ENCODE data around the gene YIPF4.
"Not testable (repeated sequence)": the region's sequence is repeated elsewhere in the genome, so short reads cannot be mapped to it uniquely, and the experiment has no call there.

The YIPF4 gene

DNA sequence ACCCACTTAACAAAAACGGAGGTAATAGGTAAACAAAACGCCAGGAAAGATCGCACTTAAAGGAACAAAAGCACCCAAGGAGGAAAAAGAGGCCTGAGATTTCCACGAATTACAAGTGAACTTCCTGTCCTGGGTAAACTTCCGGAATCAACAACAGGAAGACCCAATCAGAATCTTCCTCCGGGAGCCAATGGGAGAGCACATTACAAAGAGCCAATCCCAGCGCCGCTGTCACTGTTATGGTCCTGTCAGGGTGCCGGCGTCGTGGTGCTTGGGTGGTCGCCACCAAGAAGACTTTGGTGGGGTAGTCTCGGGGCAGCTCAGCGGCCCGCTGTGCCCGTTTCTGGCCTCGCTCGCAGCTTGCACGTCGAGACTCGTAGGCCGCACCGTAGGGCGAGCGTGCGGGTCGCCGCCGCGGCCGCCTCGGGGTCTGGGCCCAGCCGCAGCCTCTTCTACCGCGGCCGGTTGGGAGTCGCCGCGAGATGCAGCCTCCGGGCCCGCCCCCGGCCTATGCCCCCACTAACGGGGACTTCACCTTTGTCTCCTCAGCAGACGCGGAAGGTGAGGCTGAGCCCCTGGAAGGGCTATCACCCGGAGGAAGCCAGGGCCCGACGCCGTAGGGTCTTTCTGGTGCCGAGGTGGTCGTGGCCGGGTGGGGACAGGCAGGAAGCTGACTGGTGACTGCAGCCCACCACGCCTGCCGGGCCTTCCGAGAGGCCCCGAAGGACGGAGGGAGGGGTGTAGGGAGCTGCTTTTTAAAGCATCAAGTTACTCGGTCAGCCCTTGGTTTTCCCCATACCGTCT, at the start of gene YIPF4:
TSS of gene YIPF4 (plus strand) at position 231 of the 804 bp plus-strand sequence. CDS start at position 483, 252 bp downstream.
- peak; percentile 82 for DNase-seq (ENCODE audit: low read depth, low spot score)

DNA sequence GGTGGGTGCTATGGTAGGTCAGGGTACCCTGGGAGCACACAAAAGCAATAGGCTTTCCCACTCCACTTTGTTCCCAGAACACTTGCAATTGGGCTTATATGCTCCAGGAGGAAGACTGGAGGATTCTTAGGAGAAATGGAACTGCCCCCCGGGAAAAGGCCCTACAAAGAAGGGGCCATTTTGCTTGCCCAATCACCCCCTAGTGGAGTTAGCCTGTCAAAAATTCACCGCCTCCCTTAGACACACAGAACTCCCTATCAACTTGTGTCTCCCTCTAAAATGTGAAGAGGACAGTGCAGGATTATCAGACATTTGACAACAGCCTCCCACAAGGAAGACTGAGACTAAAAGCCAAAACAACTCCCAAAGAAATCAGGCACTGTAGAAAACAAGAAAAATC, 49.5 kb upstream of the YIPF4 start:
- DNase-seq (ENCODE audit: low read depth, low spot score), result no peak

DNA sequence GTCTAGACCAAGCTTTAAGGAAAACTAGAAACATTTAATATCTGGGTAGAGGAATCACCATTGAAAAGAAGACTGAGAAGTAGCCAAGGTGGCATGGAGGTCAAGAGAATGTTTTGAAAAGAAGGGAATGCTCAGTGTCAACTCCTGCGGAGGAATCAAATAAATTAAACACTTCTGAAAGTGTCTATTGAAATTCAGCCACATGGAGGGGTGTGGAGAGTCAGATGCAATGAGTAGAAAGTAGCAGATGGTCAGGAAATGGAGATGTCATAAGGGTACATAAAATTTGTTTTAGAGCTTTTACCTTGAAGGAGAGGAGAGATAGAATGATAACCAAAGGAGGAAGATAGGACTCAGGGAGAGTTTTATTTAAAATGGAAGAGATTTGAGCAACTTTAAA, 48.1 kb upstream of the YIPF4 start:
- no peak for DNase-seq (ENCODE audit: low read depth, low spot score)

- no peak for DNase-seq (ENCODE audit: low read depth, low spot score)
Observed at GRCh38 chr2:32231959-32232358, 45.7 kb upstream of the YIPF4 start.

- DNase-seq (ENCODE audit: low read depth, low spot score), result no peak
Observed at GRCh38 chr2:32235315-32235714, 42.4 kb upstream of the YIPF4 start.

- no peak for DNase-seq (ENCODE audit: low read depth, low spot score)
Observed at GRCh38 chr2:32237488-32237887, 40.2 kb upstream of the YIPF4 start.

GRCh38 chr2:32237996-32238395, 39.7 kb upstream of the YIPF4 start:
- no peak for DNase-seq (ENCODE audit: low read depth, low spot score)

- no peak for DNase-seq (ENCODE audit: low read depth, low spot score)
Observed at GRCh38 chr2:32242331-32242730, 35.4 kb upstream of the YIPF4 start.

DNA sequence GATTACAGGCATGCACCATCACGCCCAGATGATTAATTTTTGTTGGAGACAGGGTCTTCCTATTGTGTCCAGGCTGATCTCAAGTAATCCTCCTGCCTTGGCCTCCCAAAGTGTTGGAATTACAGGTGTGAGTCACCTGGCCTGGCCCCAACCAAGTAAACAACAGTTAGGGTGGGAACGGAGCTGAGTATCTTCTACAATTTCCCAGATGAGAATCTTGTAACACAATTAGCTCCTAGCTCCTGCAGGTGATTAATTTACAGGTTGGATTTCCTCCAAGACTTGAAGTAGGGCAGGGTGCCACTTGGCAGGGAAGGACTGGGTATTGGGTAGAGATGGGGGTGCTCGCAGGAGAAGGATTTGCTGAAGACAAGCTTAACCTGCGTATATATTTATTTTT, 30.8 kb upstream of the YIPF4 start:
- no peak for DNase-seq (ENCODE audit: low read depth, low spot score)

DNA sequence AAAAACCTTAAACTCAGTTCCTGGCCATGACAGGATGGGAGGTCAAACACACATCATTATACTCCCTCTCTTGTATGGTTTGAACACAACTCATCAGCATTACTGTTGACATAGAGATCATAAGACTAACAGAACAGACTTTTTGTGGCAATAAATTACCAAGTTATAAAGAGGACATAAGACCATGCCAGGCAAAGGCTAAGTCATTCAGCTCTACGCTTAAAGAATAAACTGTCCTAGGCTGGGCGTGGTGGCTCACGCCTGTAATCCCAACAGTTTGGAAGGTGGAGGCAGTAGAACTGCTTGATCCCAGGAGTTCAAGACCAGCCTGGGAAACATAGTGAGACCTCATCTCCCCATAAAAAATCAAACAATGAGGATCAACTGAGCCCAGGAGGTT, 29.4 kb upstream of the YIPF4 start:
- DNase-seq (ENCODE audit: low read depth, low spot score), result no peak

DNA sequence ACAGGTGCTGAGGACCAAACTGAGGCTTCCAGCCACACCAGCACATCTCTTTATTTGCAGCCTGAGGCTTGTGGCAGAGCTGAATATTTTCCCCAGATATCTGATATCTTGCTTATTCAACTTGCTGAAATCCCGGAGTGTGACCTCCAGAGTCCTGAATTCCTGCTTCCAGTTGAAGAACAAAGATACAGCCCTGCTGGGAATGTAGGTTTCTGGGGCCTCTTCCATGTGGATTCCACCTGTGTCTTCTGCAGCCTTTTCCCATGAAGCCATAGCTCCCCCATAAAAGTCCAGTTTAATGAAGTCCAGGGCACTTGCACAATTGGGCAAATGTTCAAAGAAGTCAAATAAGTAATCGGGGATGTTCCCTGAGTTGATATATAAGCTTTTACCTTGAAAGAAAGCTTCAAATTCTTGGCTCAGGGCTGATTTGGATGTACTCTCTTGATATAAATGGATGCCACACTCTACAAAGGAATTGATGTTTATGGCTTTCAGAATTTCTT, 27.9 kb upstream of the YIPF4 start:
- no peak for DNase-seq (ENCODE audit: low read depth, low spot score)

- DNase-seq (ENCODE audit: low read depth, low spot score), result peak; percentile 30
Observed at GRCh38 chr2:32250290-32250689, 27.4 kb upstream of the YIPF4 start.

GRCh38 chr2:32258242-32258641, 19.5 kb upstream of the YIPF4 start:
- DNase-seq (ENCODE audit: low read depth, low spot score), result no peak

DNA sequence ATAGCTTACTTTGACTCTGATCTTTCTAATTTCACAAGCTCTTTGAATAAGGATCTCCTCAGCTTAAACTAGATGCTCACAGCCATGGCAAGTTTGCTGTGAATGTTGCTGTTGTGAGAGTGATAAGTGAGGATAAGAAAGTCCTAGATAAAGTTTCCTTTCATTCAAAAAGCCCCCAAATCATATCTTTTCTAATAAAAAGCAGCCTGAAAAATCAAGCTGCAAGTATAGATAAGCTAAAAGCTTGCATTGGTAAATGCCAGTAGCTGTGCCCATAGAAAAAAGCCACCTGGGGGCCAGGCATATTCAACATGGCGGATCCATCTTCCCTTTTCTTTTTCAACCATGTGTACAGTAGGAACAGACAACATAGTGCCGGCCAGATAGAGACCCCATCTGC, 17.3 kb upstream of the YIPF4 start:
- no peak for DNase-seq (ENCODE audit: low read depth, low spot score)

GRCh38 chr2:32262105-32262504, 15.6 kb upstream of the YIPF4 start:
- no peak for DNase-seq (ENCODE audit: low read depth, low spot score)

GRCh38 chr2:32264422-32265105, 13.1 kb upstream of the YIPF4 start, which contains the start of gene NLRC4:
Gene NLRC4, minus strand, starts transcription at chr2:32264886. Its CDS starts 8,111 bp downstream, at chr2:32256775.
- no peak for DNase-seq (ENCODE audit: low read depth, low spot score)

DNA sequence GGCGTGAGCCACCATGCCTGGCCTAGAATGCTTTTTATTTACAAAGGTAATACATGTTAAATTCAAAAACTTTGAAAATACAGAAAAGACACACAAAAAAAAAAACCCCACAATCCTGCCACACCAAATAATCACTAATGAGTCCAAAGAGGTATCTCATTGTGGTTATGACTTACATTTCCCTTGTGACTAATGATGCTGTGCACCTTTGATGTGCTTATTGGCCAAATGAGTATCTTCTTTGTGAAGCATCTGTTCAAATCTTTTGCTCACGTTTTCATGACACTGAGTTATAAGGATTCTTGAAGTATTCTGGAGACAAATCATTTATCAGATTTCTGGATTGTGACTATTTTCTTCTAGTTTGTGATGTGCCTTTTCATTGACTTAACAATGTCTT, 6.6 kb upstream of the YIPF4 start:
- DNase-seq (ENCODE audit: low read depth, low spot score), result no peak

- no peak for DNase-seq (ENCODE audit: low read depth, low spot score)
Observed at GRCh38 chr2:32272279-32272678, 5.4 kb upstream of the YIPF4 start.

DNA sequence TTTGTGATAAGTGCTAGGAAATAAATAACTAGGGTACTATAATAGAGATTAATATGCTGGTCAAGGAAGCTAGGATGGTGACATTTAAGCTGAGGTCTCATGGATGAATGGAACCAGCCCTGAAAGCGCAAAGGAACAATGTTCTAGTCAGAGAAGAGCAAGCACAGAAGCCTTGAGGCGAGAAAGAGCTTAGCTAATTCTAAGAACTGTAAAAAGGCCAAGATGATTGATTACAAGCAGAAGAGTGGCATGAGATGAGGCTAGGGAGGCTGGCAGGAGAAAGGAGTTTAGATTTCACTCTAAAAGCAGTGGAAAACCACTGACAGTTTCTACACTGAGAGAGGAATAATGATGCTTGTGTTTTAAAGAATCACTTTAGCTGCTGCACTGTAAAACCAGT, 3.4 kb upstream of the YIPF4 start:
- no peak for DNase-seq (ENCODE audit: low read depth, low spot score)

DNA sequence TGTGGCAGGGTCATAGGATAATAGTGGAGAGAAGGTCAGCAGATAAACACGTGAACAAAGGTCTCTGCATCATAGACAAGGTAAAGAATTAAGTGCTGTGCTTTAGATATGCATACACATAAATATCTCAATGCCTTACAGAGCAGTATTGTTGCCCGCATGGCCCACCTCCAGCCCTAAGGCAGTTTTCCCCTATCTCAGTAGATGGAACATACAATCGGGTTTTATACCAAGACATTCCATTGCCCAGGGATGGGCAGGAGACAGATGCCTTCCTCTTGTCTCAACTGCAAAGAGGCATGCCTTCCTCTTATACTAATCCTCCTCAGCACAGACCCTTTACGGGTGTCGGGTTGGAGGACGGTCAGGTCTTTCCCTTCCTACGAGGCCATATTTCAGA, 1.9 kb upstream of the YIPF4 start:
- not testable (repeated sequence) for DNase-seq (ENCODE audit: low read depth, low spot score)

- DNase-seq (ENCODE audit: low read depth, low spot score), result no peak
Observed at GRCh38 chr2:32277363-32277673, 386 bp upstream of the YIPF4 start.

GRCh38 chr2:32278478-32278853, 762 bp downstream of the YIPF4 start:
- DNase-seq (ENCODE audit: low read depth, low spot score), result no peak

DNA sequence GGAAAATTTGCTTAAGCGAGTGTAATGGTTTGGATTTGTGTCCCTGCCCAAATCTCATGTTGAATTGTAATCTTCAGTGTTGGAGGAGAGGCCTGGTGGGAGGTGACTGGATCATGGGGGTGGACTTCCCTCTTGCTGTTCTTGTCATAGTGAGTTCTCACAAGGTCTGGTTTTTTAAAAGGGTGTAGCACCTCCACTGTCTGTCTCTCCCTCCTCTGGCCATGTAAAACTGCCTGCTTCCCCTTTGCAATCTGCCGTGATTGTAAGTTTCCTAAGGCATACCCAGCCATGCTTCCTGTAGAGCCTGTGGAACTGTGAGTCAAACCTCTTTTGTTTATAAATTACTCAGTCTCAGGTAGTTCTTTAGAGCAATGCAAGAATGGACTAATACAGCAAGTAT, 6.6 kb downstream of the YIPF4 start:
- DNase-seq (ENCODE audit: low read depth, low spot score), result no peak
